K562 (cell line): Measurements from ENCODE around the gene RAVER2. TPM values are rescaled to one million over a fixed set of nuclear protein-coding genes. Genes with fewer than 3 reads are reported as not detected.

Source experiments
- ARID1B ChIP-seq: fragments of 450-650 bp; IDR thresholded peaks from 2 replicates; pipeline ENCODE4 v1.6.1; 2016; ENCODE audit warnings: antibody characterized with exemption, mild to moderate bottlenecking, inconsistent platforms
- CCAR2 ChIP-seq: fragments of 200-400 bp; formaldehyde crosslinking; IDR thresholded peaks from 2 replicates; pipeline ENCODE4 v1.6.1; 2017; ENCODE audit warnings: mild to moderate bottlenecking, low read depth, low read length
- CXXC5 ChIP-seq: fragments of 250-450 bp; sonication (Bioruptor Pico); IDR thresholded peaks from 2 replicates; pipeline ENCODE4 v1.8.0; 2022; ENCODE audit warnings: inconsistent platforms, mild to moderate bottlenecking, moderate library complexity
- DMBX1 ChIP-seq: fragments of 250-450 bp; sonication (Bioruptor Pico); IDR thresholded peaks from 2 replicates; pipeline ENCODE4 v1.8.0; 2022; ENCODE audit warnings: inconsistent platforms, mild to moderate bottlenecking, moderate library complexity, borderline replicate concordance
- ELF2 ChIP-seq: fragments of 250-450 bp; sonication (Bioruptor Pico); IDR thresholded peaks from 2 replicates; pipeline ENCODE4 v1.5.0; 2021; ENCODE audit warnings: mild to moderate bottlenecking
- HLTF ChIP-seq: fragments of 450-650 bp; IDR thresholded peaks from 2 replicates; pipeline ENCODE4 v1.6.1; 2016
- JUN ChIP-seq, 2 experiments: sonication (generic) in 1 of 2; formaldehyde crosslinking in 1 of 2; IDR thresholded peaks; 2 replicates each; pipeline versions ENCODE4 v1.6.1 to v1.8.0; 2012 to 2022; ENCODE audit warnings: borderline replicate concordance in 2 of 2, mild to moderate bottlenecking in 2 of 2, improper control_type of control experiment in 1 of 2, low read depth in 1 of 2, low read length in 1 of 2, missing genetic modification reagents in 1 of 2
- MTA2 ChIP-seq: fragments of 450-650 bp; IDR thresholded peaks from 2 replicates; pipeline ENCODE4 v1.6.1; 2016; ENCODE audit warnings: low read depth
- MTA3 ChIP-seq: fragments of 450-650 bp; formaldehyde crosslinking; IDR thresholded peaks from 2 replicates; pipeline ENCODE4 v1.6.1; 2017; ENCODE audit warnings: mild to moderate bottlenecking, borderline replicate concordance
- NBN ChIP-seq: fragments of 450-650 bp; IDR thresholded peaks from 2 replicates; pipeline ENCODE4 v1.6.1; 2016; ENCODE audit warnings: low read depth, mild to moderate bottlenecking
- NCOA4 ChIP-seq: fragments of 450-650 bp; IDR thresholded peaks from 2 replicates; pipeline ENCODE4 v1.6.1; 2018; ENCODE audit warnings: mild to moderate bottlenecking; ENCODE audit not compliant: partially characterized antibody
- NRF1 ChIP-seq, 2 experiments: fragments of 450-650 bp; IDR thresholded peaks in 1 of 2; conservative IDR thresholded peaks in 1 of 2; 2 replicates each; pipeline ENCODE4 v1.6.1; 2014; ENCODE audit warnings: mild to moderate bottlenecking in 2 of 2
- POLR2AphosphoS5 ChIP-seq: IDR thresholded peaks from 2 replicates; pipeline ENCODE4 v1.6.1; 2011; ENCODE audit warnings: mild to moderate bottlenecking, low read depth, low read length, moderate library complexity; ENCODE audit not compliant: control insufficient read depth, insufficient read depth
- RBFOX2 ChIP-seq: fragments of 200-400 bp; formaldehyde crosslinking; IDR thresholded peaks from 2 replicates; pipeline ENCODE4 v1.6.1; 2017; ENCODE audit warnings: low read depth, mild to moderate bottlenecking, low read length, moderate library complexity
- RBM25 ChIP-seq: fragments of 200-400 bp; formaldehyde crosslinking; IDR thresholded peaks from 2 replicates; pipeline ENCODE4 v1.6.1; 2018; ENCODE audit warnings: low read length, low read depth, moderate library complexity; ENCODE audit not compliant: severe bottlenecking
- SMARCE1 ChIP-seq: fragments of 450-650 bp; IDR thresholded peaks from 2 replicates; pipeline ENCODE4 v1.7.1; 2016; ENCODE audit warnings: mild to moderate bottlenecking
- U2AF1 ChIP-seq: fragments of 200-400 bp; formaldehyde crosslinking; optimal IDR thresholded peaks from 2 replicates; pipeline ENCODE3; 2017; ENCODE audit warnings: mild to moderate bottlenecking, low read depth, low read length, moderate library complexity
- ZNF57 ChIP-seq: fragments of 450-650 bp; formaldehyde crosslinking; IDR thresholded peaks from 2 replicates; pipeline ENCODE4 v1.4.0; 2020; ENCODE audit warnings: mild to moderate bottlenecking, moderate library complexity
- ZNF584 ChIP-seq: fragments of 200-800 bp; sonication (Bioruptor generic); IDR thresholded peaks from 2 replicates; pipeline ENCODE4 v1.6.1; 2016; ENCODE audit warnings: low read depth, mild to moderate bottlenecking, missing genetic modification characterization, missing compliant biosample characterization
- ZNF644 ChIP-seq: fragments of 200-800 bp; sonication (Bioruptor generic); IDR thresholded peaks from 2 replicates; pipeline ENCODE4 v1.6.1; 2016; ENCODE audit warnings: low read depth, missing genetic modification characterization, missing compliant biosample characterization
- ZNF75A ChIP-seq: fragments of 450-650 bp; formaldehyde crosslinking; IDR thresholded peaks from 2 replicates; pipeline ENCODE4 v1.4.0; 2020; ENCODE audit warnings: mild to moderate bottlenecking
- ZNF766 ChIP-seq: fragments of 200-800 bp; sonication (Bioruptor generic); conservative IDR thresholded peaks from 2 replicates; pipeline ENCODE4 v1.6.1; 2016; ENCODE audit warnings: missing genetic modification characterization, missing compliant biosample characterization
- polyA plus RNA-seq, 8 experiments: library from polyadenylated mRNA; depleted of rRNA in 4 of 8; stranded (reverse) in 5 of 8; unstranded in 3 of 8; fragments of >200 nt; fragmentation: Nextera tagmentation in 2 of 8; fragmentation: Illumina TruSeq in 1 of 8; extraction: Ambion mirVana in 2 of 8; extraction: Trizol in 1 of 8; gene quantifications; 2 replicates each; pipeline versions ENCODE4 v1.2.1 to v1.2.3, GENCODE V29; 2011 to 2014; ENCODE audit warnings: inconsistent platforms in 1 of 8, missing spikeins in 1 of 8
- total RNA-seq, 7 experiments: library from RNA; depleted of rRNA in 6 of 7; stranded (reverse); fragments of >200 nt in 6 of 7; fragmentation: Illumina TruSeq in 2 of 7; extraction: Trizol in 2 of 7; gene quantifications; 2 replicates each; pipeline versions ENCODE4 v1.2.1 to v1.2.3, GENCODE V29; 2011 to 2021; ENCODE audit warnings: low replicate concordance in 1 of 7
- TF ChIP-seq, protein P1 (sequence below), 2 experiments: fragments of 450-650 bp in 1 of 2; sonication (generic) in 1 of 2; formaldehyde crosslinking; conservative IDR thresholded peaks; 2 replicates each; pipeline versions ENCODE4 v1.4.0 to v1.8.1; 2020 to 2022; ENCODE audit warnings: mild to moderate bottlenecking in 1 of 2, missing genetic modification reagents in 1 of 2
- TF ChIP-seq, protein P2 (sequence below): sonication (generic); formaldehyde crosslinking; IDR thresholded peaks from 2 replicates; pipeline ENCODE4 v1.8.1; 2022; ENCODE audit warnings: missing genetic modification reagents
- TF ChIP-seq, protein P3 (sequence below): fragments of 250-450 bp; sonication (Bioruptor Pico); IDR thresholded peaks from 2 replicates; pipeline ENCODE4 v1.5.1; 2021; ENCODE audit warnings: mild to moderate bottlenecking

Gene RAVER2
- total and polyA plus RNA-seq, 9 of the 15 experiments (the other 6 are each of a cell fraction or from before 2014, with no cell fraction given), result 1.8 to 6.1 (median 4.4) TPM

- TF ChIP-seq ZNF644 (tag) (peak; percentile 55), RBM25 (peak; percentile 68), ZNF57 (CRISPR knock-in tag) (no peak), ARID1B (peak; percentile 99), POLR2AphosphoS5 (peak; percentile 86), U2AF1 (no peak), ZNF75A (no peak), ZNF584 (CRISPR knock-in tag) (0 out of 2 replicates have a peak, but pooled peaks have one; percentile 84), ZNF766 (peak; percentile 92), NCOA4 (no peak), NRF1 (conservative IDR thresholded peaks at IDR 0.05 in 1 of 2, IDR thresholded peaks at IDR 0.05 in 1 of 2) (peak; percentile 51 to 56; a peak in 3 of 4 replicates), MTA3 (peak; percentile 96), SMARCE1 (peak; percentile 100), RBFOX2 (peak; percentile 64), HLTF (peak; percentile 96), ELF2 (CRISPR knock-in tag) (no peak), DMBX1 (0 out of 2 replicates have a peak, but pooled peaks have one; percentile 38), CXXC5 (peak; percentile 77), JUN (IDR thresholded peaks at IDR 0.05; ENCODE audit: borderline replicate concordance, low read depth, low read length) (peak; percentile 57; the same call in 1 of the 2 replicates), JUN (CRISPR knock-in tag; IDR thresholded peaks at IDR 0.05; ENCODE audit: borderline replicate concordance) (no peak), CCAR2 (no peak), MTA2 (peak; percentile 87), NBN (peak; percentile 98)
- TF ChIP-seq, protein P1, sequence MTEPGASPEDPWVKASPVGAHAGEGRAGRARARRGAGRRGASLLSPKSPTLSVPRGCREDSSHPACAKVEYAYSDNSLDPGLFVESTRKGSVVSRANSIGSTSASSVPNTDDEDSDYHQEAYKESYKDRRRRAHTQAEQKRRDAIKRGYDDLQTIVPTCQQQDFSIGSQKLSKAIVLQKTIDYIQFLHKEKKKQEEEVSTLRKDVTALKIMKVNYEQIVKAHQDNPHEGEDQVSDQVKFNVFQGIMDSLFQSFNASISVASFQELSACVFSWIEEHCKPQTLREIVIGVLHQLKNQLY (CRISPR knock-in tag; conservative IDR thresholded peaks at IDR 0.05), result no peak
- TF ChIP-seq, protein P2, sequence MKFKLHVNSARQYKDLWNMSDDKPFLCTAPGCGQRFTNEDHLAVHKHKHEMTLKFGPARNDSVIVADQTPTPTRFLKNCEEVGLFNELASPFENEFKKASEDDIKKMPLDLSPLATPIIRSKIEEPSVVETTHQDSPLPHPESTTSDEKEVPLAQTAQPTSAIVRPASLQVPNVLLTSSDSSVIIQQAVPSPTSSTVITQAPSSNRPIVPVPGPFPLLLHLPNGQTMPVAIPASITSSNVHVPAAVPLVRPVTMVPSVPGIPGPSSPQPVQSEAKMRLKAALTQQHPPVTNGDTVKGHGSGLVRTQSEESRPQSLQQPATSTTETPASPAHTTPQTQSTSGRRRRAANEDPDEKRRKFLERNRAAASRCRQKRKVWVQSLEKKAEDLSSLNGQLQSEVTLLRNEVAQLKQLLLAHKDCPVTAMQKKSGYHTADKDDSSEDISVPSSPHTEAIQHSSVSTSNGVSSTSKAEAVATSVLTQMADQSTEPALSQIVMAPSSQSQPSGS (CRISPR knock-in tag), result no peak
- TF ChIP-seq, protein P3, sequence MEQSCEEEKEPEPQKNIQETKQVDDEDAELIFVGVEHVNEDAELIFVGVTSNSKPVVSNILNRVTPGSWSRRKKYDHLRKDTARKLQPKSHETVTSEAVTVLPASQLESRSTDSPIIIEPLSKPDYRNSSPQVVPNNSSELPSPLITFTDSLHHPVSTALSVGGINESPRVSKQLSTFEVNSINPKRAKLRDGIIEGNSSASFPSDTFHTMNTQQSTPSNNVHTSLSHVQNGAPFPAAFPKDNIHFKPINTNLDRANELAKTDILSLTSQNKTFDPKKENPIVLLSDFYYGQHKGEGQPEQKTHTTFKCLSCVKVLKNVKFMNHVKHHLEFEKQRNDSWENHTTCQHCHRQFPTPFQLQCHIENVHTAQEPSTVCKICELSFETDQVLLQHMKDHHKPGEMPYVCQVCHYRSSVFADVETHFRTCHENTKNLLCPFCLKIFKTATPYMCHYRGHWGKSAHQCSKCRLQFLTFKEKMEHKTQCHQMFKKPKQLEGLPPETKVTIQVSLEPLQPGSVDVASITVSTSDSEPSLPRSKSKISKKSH (CRISPR knock-in tag), result no peak
These were observed 119.4 kb downstream of the RAVER2 start (continued) for GRCh38 chr1:64864018-64864940.
